ENCODE results near the gene COL27A1. TPM values are rescaled to one million over a fixed set of nuclear protein-coding genes. Genes with fewer than 3 reads are reported as not detected.

The COL27A1 gene
- total and polyA plus RNA-seq, 2 donors (not counting 3 experiments of a cell fraction or from before 2014, with no cell fraction given), result 14.7 to 49.1 TPM

DNA sequence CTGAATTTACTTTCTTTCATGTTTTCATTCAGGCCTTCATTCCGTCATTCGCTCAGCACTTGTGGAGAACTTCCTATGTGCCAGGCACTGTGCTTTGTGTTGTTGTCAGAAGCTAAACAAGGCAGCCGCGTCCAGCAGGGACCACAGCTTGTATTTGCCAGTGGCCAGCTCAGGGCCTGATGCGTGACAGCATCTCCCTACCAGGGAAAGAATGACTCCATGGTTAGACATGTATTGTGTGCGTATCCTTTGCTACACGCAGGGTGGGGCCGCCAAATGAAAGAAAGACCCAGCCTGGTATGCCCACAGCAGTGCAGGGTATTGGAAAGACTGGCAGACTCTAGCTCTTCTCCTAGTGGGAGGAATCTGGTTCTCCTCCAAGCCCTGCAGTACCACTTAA is 4.7 kb upstream of the COL27A1 start:
- CTCF ChIA-PET, result interaction anchor here (1.1 to 7.7 kb wide), 6 partner anchors 10 to 140 kb away, joined by 3 to 89 read pairs (median 14); no protein-coding TSS in a partner anchor

More for the DNA sequence above, 4.7 kb upstream of the COL27A1 start:
- Histone ChIP-seq H3K4me3 (replicated peaks in 1 of 3; ENCODE audit: insufficient read depth in 1 of 3, low read depth in 1 of 3, low read length in 3 of 3) (no peak overlapping the region), H3K4me2 (ENCODE audit: insufficient read depth, low read length) (no peak overlapping the region), H3K36me3 (ENCODE audit: control insufficient read depth in 2 of 2, extremely low read depth in 1 of 2, insufficient read depth in 2 of 2, low read length in 2 of 2) (no peaks in the 10 kb centered on the region), H3K27ac (ENCODE audit: insufficient read depth, low read depth, low read length) (no peak overlapping the region), H3K9ac (replicated peaks; ENCODE audit: extremely low read depth, insufficient read depth, low read length) (no peak overlapping the region), H4K20me1 (replicated peaks; ENCODE audit: control insufficient read depth, extremely low read depth, insufficient read depth, low read length) (no peaks in the 10 kb centered on the region), H3K4me1 (ENCODE audit: control insufficient read depth, extremely low read depth, insufficient read depth, low read length) (peaks cover 12% of the 10 kb centered on the region), H3K79me2 (ENCODE audit: control insufficient read depth, insufficient read depth, low read length) (no peaks in the 10 kb centered on the region), H3K27me3 (ENCODE audit: control insufficient read depth in 2 of 2, insufficient read depth in 2 of 2, low read length in 2 of 2) (peaks cover 26 to 30% of the 10 kb centered on the region in 2 experiments), H3K9me3 (replicated peaks; ENCODE audit: control insufficient read depth, insufficient read depth, low read length) (no peaks in the 10 kb centered on the region), H3K9me1 (replicated peaks; ENCODE audit: control insufficient read depth, extremely low read depth, insufficient read depth, low read length) (no peaks in the 10 kb centered on the region), H2AFZ (ENCODE audit: low read depth, low read length) (no peak overlapping the region)
- intact Hi-C loops (cut with micrococcal nuclease), result no loop called here
- TF ChIP-seq, protein P1, sequence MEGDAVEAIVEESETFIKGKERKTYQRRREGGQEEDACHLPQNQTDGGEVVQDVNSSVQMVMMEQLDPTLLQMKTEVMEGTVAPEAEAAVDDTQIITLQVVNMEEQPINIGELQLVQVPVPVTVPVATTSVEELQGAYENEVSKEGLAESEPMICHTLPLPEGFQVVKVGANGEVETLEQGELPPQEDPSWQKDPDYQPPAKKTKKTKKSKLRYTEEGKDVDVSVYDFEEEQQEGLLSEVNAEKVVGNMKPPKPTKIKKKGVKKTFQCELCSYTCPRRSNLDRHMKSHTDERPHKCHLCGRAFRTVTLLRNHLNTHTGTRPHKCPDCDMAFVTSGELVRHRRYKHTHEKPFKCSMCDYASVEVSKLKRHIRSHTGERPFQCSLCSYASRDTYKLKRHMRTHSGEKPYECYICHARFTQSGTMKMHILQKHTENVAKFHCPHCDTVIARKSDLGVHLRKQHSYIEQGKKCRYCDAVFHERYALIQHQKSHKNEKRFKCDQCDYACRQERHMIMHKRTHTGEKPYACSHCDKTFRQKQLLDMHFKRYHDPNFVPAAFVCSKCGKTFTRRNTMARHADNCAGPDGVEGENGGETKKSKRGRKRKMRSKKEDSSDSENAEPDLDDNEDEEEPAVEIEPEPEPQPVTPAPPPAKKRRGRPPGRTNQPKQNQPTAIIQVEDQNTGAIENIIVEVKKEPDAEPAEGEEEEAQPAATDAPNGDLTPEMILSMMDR (IDR thresholded peaks at IDR 0.05; ENCODE audit: extremely low read depth in 1 of 2, insufficient read depth in 1 of 2, low read depth in 1 of 2, low read length in 2 of 2), result no peak
- TF ChIP-seq JUN (IDR thresholded peaks at IDR 0.05; ENCODE audit: borderline replicate concordance, insufficient read depth, insufficient read length, low read depth), result no peak
- no peak for TF ChIP-seq FOS (IDR thresholded peaks at IDR 0.05; ENCODE audit: borderline replicate concordance, insufficient read depth, low read length)
- no peak for TF ChIP-seq MYC (IDR thresholded peaks at IDR 0.05; ENCODE audit: low read depth, low read length)
- no peak for TF ChIP-seq POLR2AphosphoS5 (IDR thresholded peaks at IDR 0.05; ENCODE audit: insufficient read depth, low read depth, low read length)
- no peak for TF ChIP-seq GATA2 (IDR thresholded peaks at IDR 0.05; ENCODE audit: insufficient read depth, insufficient read length, low read depth, low read length)
- TF ChIP-seq EZH2 (IDR thresholded peaks at IDR 0.05; ENCODE audit: borderline replicate concordance, low read depth, low read length, severe bottlenecking), result no peak
- no peak for TF ChIP-seq POLR2A (IDR thresholded peaks at IDR 0.05; ENCODE audit: low read depth, low read length)
- TF ChIP-seq, protein P2, sequence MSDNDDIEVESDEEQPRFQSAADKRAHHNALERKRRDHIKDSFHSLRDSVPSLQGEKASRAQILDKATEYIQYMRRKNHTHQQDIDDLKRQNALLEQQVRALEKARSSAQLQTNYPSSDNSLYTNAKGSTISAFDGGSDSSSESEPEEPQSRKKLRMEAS (IDR thresholded peaks at IDR 0.05; ENCODE audit: insufficient read depth, insufficient read length), result no peak
- DNase-seq (ENCODE audit: low read depth, low spot score) (no peak), FAIRE-seq (no peak)
- no TSS peak for BruUV-seq (replicated peaks)
- POLR2A ChIA-PET, result no interaction called here
- dilution Hi-C loops (cut with MboI; ENCODE audit: extremely low pct_ligation_motif_present, low sequenced_read_pairs), result no loop called here

All from endothelial cell of umbilical vein (primary cell).